GM12891 (cell line): ENCODE results near the gene EDEM1.

Experiments used
- DNase-seq: peaks from one replicate; pipeline ENCODE4 v3.0.0; 2011; ENCODE audit warnings: low spot score; ENCODE audit not compliant: insufficient read length
- FAIRE-seq: peaks from 2 replicates; lab custom pipeline; 2011; peaks lifted over from hg19 to GRCh38; lab: Jason Lieb, UNC
- PAX5 ChIP-seq: IDR thresholded peaks from 2 replicates; pipeline ENCODE4 v1.6.1; 2011; ENCODE audit warnings: low read length, moderate library complexity, mild to moderate bottlenecking; ENCODE audit not compliant: insufficient read depth, severe bottlenecking
- POLR2A ChIP-seq: IDR thresholded peaks from 2 replicates; pipeline ENCODE4 v1.6.1; 2011; ENCODE audit warnings: low read depth, low read length, control low read depth
- POLR2AphosphoS5 ChIP-seq: IDR thresholded peaks from 2 replicates; pipeline ENCODE4 v1.6.1; 2011; ENCODE audit warnings: low read depth, low read length, control low read depth
- POU2F2 ChIP-seq: IDR thresholded peaks from 2 replicates; pipeline ENCODE4 v1.6.1; 2011; ENCODE audit warnings: low read depth, mild to moderate bottlenecking, control low read depth, low read length, moderate library complexity
- SPI1 ChIP-seq: IDR thresholded peaks from 2 replicates; pipeline ENCODE4 v1.6.1; 2011; ENCODE audit warnings: low read depth, low read length, control low read depth
- TAF1 ChIP-seq: IDR thresholded peaks from 2 replicates; pipeline ENCODE4 v1.6.1; 2011; ENCODE audit warnings: low read depth, low read length, control low read depth

The EDEM1 gene

DNA sequence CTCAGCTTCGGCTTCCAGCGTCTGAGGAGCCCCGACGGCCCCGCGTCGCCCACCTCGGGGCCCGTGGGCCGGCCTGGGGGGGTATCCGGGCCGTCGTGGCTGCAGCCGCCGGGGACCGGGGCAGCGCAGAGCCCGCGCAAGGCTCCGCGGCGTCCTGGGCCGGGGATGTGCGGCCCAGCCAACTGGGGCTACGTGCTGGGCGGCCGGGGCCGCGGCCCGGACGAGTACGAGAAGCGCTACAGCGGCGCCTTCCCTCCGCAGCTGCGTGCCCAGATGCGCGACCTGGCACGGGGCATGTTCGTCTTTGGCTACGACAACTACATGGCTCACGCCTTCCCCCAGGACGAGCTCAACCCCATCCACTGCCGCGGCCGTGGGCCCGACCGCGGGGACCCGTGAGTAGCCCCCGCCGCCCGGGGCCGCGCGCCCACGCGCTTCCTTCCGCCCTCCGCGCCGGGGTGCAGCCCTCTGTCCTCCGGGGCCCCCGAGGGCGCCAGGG, 462 bp downstream of the EDEM1 start:
- DNase-seq: no peak

DNA sequence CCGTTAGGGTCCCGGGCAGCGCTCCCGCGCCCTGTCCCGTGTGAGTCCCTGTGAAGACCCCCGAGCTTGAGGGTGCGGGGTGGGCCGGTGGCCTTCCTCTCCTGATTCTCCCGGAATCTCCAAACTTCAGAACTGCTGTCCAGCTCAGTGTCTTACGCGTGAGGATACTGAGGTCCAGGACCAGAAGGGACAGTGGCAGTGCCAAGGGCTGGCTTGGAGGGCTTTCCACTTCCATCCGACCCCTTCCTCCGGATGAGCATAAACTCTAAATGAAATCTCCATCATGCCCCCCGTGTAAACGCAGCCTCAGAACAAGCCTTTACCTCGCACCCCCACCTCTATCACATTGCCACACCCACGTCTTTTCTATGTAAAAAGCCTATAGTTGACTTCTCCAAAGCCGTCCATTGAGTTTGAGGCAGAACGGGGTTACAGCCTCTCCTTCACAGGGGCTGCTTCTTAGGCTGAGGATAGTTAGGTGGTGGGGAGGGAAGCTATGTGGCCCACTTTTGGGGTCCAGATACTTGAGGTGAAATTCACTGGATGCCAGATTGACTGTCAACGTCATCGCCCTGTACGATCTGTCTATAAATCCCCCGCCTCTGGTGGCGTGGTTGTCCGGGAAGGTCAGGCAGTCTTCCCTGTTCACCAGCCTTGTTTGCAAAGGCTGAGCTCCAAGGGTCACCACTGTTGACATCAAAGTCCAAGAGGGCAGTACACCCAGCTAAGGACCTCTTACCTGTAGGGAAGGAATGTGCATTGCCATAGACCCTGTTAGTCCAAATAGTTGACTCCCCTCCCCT, 1.1 kb downstream of the EDEM1 start:
- no peak for DNase-seq
- peak; percentile 28 for FAIRE-seq
- TF ChIP-seq POLR2AphosphoS5: 0 out of 2 replicates have a peak, but pooled peaks have one; percentile 22
- 0 out of 2 replicates have a peak, but pooled peaks have one; percentile 11 for TF ChIP-seq POU2F2
- no peak; the same call in 1 of the 2 replicates for TF ChIP-seq POLR2A
- TF ChIP-seq PAX5: no peak
- no peak; the same call in 1 of the 2 replicates for TF ChIP-seq TAF1
- no peak for TF ChIP-seq SPI1

More for the DNA sequence above, 462 bp downstream of the EDEM1 start:
- peak; percentile 83 for FAIRE-seq
- TF ChIP-seq PAX5 (no peak), POLR2A (peak; percentile 11; the same call in 1 of the 2 replicates), TAF1 (0 out of 2 replicates have a peak, but pooled peaks have one; percentile 44), POU2F2 (peak; percentile 70; the same call in 1 of the 2 replicates), SPI1 (no peak), POLR2AphosphoS5 (0 out of 2 replicates have a peak, but pooled peaks have one; percentile 58)

DNA sequence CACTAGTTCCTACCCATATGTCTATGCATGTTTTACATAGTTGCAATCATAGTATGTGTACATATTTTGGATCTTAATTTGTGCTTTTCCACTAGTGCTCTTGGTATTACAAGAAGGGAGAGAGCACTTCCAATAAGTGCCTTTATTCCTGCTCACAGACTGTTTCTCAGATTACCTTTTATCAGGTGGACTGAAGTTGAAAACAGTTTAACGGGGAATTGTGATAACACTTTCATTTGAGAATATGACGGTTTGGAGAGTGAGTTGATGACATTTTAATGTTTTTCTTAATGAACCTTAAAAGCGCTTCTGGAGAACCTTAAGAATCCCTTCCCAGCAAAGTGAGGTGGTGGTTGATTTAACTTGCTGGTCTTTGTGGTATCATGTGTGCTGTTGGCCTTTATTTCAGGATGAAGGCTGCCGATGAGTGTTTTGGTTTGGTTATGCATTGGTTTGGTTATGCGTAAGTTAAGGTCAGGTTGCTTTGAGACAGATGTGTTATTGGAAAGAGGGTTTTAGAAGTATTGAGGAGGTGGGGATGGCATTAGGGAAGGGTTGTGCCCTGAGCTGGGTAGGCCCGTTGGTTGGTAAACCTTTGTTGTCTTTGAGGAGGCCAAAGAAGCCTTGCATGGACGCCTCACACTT, 2.8 kb downstream of the EDEM1 start:
- FAIRE-seq (peak; percentile 76), DNase-seq (no peak)
- no peak for TF ChIP-seq SPI1
- no peak for TF ChIP-seq TAF1
- peak; percentile 16; the same call in 1 of the 2 replicates for TF ChIP-seq POU2F2

DNA sequence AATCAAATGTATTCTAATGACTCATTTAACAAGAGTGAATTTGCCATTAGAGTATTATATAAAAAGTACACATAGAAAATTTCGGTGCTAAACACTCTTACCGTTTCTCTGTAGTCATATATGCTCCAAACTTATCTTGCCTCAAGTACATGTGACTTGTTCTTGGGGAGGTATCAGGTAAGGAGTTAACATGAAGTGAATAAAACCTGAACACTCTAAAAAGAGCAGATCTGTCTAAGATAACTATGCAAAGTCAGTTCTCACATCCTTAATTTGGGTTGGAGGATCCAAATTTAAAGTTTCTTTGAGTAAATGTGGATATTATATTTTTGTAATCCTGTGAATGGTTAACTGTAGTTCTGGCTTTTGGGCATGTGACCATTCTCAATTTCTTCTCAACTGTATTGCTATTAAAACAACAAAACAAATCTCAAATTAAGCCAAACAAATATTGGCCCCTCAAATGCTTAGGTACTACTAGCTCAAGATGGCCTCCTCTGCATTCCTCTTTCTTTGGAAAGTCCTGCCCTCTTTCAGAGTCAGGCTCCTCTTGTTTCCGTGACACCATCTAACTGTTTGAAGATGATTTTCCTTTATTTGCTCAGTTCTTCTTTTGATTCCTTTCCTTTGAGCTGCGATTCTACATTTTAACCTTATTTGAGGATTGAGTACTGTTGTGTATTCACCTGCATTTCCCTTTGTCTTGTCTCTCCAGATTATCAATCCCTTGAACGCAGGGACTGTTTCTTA, 4.2 kb downstream of the EDEM1 start:
- DNase-seq: no peak
- peak; percentile 68 for FAIRE-seq
- TF ChIP-seq POLR2A (no peak), SPI1 (peak; percentile 65)

DNA sequence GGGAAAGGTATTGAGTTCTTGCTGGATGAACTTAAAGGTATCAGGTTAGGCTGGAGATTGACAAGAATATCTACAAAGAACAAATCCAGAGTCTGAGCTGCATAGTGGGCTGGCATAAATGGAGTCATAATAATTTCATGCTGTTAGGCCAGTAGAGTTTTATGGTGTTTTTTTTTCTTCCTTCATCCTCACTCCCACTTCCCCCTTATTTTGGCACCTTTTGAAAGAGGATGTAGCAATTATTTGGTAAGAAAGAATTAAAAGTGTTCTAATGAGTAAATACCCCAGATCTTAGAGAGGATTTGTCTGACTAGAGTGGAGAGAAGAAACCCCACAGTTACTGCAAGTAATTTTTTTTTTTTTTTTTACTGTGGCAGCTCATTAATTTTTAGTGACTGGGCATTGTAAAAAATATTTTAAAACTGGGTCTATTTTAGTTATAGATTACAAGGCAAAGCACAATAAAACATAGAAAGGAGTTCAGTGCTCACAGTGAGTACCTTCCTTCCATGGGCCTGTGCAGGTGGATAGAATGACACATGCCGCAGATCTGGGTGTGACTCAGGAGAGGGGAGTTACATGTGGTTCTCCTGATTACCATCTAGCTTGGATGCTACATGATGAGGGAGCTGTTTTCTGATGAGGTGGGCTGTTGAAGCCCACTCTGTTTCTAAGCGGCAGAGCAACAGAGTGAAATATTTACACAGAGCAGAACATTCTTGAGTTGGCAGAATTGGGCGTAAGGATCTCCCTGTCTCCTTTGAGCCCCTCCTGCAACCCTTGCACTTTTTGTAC, 5.3 kb downstream of the EDEM1 start:
- TF ChIP-seq SPI1 (peak; percentile 43; the same call in 1 of the 2 replicates), POLR2AphosphoS5 (no peak), PAX5 (no peak), POU2F2 (no peak), POLR2A (no peak), TAF1 (no peak)
- FAIRE-seq (no peak), DNase-seq (no peak)

DNA sequence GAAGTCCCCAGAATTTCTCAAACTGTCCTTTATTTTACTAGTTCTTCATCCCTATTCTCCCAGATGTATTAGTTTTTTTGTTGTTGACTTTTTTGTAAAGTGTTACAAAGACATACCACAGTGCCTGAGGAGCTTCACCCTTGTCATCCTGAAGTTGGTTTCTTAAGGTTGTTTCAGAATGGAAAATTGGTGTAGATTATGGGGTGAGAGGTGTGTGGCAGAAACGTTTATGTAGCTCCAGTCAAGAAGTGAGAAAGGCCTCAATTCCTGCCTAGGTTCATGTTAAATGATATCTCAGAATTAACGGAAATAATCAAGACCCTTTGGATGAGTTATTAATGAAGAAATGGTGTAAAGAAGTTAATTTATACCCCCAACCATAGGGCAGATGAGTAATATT, 6.8 kb downstream of the EDEM1 start:
- FAIRE-seq (no peak), DNase-seq (no peak)
- TF ChIP-seq SPI1 (no peak), PAX5 (no peak), POLR2AphosphoS5 (no peak), POLR2A (no peak; the same call in 1 of the 2 replicates), POU2F2 (no peak), TAF1 (no peak)

DNA sequence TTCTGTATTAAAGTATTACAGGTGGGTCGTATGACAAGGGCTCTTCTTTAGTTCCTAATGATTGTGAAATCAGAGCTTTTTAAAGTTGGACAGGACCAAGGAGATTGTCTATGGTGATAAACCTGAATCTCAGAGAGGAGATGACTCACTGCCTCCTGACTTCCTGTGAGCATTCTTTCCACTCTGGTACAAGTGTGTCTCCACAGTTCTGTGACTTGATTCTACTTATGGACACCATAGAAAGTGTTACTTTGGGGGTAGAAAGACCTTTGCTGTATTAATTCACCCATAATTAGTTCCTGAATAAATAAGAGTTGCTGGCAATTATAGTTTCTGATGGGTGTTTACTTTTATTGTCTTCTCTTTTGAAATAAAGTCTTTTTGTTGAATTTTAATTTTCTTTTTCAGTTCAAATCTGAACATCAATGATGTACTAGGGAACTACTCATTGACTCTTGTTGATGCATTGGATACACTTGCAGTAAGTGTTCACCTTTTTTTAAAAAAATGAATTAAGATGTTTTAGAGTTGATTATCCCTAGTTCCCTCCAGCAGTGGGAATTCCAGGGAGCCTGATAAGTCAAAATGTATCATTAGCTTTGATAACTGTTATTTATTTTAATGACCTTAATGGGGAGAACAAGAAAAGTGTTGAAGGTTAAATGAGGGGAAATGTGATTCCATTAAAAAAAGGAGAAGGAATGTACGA, 7.4 kb downstream of the EDEM1 start:
- DNase-seq: no peak
- FAIRE-seq: peak; percentile 65
- TF ChIP-seq TAF1: no peak

DNA sequence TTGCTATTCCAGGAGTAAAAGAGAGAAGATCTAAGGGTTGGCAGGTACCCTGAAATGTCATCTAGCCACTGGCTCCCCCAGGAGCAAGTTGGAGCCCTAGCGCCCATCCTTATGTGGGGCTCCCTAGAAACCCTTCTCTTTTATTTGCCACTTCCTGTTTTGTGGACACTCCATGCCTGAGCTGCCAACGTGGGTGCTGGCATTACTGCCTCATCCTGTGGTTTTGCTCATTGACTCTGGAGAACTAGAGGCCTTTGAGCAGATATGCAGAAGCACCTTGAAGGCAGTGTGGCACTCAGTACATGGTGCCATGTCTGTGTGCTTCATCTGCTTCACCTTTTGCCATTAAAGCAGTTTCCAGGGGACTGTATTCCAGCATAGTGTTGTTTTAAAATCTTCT, 8.1 kb downstream of the EDEM1 start:
- DNase-seq (no peak), FAIRE-seq (no peak)
- TF ChIP-seq SPI1: peak; percentile 82
- no peak for TF ChIP-seq PAX5
